ENCODE data around the gene SLC12A8.
A peak's percentile ranks its signal among the peaks of the same experiment; 100 is the strongest.

The SLC12A8 gene

GRCh38 chr3:125212509-125213363, at the start of gene SLC12A8:
Gene SLC12A8 (minus strand): TSS chr3:125212748. CDS start chr3:125211349, 1,399 bp downstream.
- DNase-seq, result no peak

- no peak for DNase-seq
These were observed 49.6 kb upstream of the SLC12A8 start for GRCh38 chr3:125262161-125262560.

GRCh38 chr3:125261031-125261430, 48.5 kb upstream of the SLC12A8 start:
- no peak for DNase-seq

DNA sequence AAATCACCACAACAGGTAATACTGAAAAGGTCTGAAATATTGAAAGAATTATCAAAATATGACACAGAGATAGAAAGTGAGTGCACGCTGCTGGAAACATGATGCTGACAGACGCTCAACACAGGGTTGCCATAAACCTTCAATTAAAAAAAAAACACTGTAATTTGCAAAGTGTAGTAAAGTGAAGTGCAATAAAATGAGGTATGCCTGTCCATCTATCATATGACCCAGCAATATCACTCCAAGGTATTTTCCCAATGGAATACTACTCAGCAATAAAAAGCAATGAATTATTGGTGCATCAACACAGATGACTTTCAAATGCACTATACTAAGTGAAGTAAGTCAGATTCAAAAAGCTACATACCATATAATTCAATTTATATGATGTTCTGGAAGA, 47.6 kb upstream of the SLC12A8 start:
- no peak for DNase-seq

DNA sequence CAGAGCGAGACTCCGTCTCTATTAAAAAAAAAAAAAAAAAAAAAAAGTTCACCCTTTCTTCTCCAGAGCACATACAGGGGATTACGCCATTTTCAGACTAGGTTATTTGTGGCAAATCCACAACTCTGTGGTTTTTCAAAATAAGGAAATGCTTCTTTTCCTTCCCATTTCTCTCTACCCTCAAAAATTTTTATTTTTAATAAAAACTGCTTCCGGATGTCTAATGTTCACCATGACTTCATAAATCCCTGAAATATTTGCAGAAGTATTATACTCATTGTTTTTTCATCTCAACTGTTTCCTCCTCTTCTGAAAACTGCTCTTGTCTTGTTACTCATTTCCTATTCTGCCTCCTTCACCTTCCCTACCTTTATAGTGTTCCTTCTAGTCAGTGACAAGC, 45.0 kb upstream of the SLC12A8 start:
- no peak for DNase-seq

DNA sequence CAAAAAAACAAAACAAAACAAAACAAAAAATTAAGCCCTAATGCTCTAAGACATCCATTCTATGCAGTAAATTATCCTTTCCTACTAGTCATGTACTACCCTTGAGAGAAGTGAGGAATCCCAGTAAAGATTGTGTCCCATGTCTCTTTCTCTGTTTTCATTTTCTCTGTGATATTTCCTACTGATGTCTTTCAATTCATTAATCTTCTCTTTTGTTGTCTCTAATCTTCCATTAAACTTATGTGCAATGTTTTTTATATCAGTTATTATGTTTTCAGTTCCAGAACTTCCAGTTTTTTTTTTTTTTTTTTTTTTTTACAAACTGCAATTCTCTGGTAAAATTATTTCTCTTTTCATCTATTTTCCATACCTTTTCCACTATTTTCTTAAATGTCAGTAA, 44.1 kb upstream of the SLC12A8 start:
- no peak for DNase-seq

- DNase-seq, result no peak
These were observed 38.4 kb upstream of the SLC12A8 start for GRCh38 chr3:125250973-125251372.

- DNase-seq, result no peak
These were observed 33.7 kb upstream of the SLC12A8 start for GRCh38 chr3:125246237-125246636.

DNA sequence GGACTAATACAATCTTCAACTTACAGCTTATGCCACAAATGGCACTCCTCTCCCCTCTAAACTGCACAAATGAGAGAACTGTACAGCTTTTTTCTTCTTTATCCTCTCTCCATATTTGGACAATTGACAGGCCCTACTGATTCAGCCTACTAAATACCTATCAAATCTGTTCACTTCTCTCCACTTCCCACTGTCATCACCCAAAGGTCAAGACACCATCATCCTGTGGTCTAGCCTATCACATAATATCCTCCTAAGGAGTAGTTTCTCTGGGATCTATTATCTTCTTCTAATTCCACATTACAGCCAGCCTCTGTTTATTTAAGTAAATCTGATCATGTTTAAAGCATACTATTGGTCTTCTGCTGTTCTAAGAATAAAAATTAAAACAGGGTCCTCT, 33.0 kb upstream of the SLC12A8 start:
- no peak for DNase-seq

GRCh38 chr3:125240496-125240895, 27.9 kb upstream of the SLC12A8 start:
- DNase-seq, result no peak

DNA sequence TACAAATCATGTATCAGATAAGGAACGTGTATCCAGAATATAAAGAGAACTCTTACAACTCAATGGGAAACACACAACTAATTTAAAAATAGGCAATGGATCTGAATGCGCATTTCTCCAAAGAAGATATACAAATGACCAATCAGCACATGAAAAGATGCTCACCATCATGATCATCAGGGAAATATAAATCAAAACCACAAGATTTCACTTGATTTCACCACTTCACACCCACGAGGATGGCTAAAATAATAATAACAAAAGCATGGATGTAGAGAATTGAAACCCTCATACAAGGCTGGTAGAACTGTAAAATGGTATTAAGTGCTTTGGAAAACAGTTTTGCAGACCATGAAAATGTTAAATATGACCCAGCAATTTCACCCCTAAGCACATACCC, 26.7 kb upstream of the SLC12A8 start:
- DNase-seq, result no peak

DNA sequence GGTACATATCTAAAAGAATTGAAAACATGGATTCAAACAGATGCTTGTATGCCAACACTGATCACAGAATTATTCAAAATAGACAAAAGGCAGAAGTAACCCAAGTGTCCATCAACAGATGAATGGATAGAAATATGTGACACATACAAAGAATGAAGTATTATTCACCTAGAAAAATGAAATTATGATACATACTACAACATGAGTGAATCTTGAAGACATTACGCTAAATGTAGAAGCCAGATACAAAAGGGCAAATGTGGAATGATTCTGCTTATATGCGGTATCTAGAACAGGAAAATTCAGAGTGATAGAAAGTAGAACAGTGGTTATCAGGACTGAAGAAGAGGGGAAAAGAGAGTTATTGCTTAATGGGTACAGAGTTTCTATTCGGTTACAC, 26.2 kb upstream of the SLC12A8 start:
- DNase-seq, result no peak

DNA sequence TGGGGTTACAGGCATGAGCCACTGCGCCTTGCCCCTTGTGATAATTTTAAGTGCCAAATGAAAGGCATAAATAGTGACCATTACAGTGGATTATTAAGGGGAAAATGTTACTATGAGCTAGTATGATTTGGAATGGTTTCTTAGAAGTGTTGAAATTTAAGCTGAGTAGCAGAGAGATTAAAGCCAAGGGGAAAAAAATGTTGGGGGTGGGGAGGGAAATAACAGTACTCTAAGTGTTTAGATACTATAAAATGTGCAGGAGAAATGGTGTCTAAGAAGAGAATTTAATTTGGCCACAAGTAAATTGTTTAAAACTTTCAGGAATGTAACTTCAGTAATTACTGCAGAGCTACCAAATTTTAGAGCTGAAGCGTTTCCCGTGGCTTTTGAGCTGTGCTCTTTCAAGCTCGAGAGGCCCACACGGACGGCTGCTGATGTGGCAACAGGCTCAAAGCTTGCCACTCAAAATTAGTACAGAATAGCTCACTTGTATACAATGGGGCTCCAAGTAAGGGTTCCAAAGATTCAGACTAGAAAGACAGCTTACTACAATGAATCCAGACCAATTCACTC, 23.9 kb upstream of the SLC12A8 start:
- DNase-seq, result no peak

DNA sequence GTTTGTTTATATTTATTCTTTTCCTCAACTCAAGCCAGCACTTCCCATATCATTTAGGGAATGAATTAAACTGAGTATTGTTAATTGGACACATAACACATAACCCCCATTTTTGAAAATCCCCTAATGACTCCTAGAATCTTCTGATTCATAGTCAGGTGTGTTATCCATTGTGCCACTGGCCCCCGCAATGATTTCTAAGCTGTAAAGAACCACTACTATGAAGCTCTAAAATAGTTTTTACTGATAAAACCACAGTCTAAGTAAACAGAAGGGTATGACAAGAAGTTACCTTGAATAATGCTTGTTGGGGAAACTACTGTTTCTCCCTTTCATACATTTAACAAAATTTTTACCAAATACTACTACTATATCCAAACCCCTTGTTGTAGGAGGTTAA, 22.3 kb upstream of the SLC12A8 start:
- no peak for DNase-seq

DNA sequence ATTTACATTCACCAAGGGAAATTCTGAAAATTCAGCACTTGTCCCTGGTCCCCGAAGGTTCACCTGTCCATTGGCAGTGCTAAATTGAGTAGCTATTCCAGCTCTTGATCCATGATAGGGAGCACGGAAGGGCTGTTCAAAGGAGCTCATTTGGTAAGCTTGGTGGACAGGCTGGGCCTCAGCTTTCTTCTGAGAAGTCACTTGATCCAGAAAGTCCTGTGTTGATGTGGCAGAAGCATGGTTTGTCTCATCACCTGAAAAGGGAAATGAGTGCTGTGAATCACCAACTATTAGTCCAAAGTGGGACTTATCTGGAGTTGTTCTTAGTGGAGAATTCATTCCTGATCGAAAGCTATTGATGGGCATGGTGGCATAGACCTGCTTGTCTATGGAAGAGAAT, 19.9 kb upstream of the SLC12A8 start:
- peak; percentile 51 for DNase-seq

DNA sequence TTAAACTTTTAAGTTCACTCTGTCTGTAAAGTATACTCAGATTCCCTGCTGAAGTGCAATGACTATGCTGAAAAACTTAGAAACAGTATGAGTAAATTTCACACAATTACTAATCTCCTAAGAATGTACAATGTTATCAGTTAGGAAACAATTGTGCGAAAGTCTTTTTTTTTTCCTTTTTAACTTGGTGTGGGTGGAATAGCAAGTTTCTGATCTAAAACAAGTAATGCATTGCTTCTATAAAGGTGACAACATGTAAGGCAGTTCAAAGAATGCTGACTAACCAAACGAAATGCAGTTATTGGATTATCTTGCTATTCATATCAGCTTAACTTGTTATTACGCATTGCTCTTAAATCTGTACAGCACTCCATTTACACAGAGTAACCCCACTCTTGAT, 19.3 kb upstream of the SLC12A8 start:
- DNase-seq, result peak; percentile 48

DNA sequence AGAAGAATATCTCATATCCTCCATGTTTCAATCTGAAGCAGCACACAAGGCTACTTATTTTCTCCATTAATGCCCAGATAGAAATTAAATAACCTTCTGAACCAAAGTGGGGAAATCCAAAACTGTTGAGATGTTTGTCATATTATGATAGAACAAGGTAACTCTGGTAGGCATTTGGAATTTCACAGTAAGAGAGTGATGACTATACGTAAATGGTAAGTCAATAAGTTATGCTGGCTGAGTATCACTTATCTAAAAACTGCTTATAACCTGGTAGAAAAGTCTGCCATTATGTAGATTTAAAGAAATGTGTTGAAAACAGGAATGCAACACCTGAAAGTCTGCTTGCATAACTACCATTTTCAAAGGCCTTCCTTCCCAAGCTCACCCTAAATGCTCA, 17.2 kb upstream of the SLC12A8 start:
- no peak for DNase-seq

- DNase-seq, result no peak
These were observed 16.6 kb upstream of the SLC12A8 start for GRCh38 chr3:125229168-125229567.

DNA sequence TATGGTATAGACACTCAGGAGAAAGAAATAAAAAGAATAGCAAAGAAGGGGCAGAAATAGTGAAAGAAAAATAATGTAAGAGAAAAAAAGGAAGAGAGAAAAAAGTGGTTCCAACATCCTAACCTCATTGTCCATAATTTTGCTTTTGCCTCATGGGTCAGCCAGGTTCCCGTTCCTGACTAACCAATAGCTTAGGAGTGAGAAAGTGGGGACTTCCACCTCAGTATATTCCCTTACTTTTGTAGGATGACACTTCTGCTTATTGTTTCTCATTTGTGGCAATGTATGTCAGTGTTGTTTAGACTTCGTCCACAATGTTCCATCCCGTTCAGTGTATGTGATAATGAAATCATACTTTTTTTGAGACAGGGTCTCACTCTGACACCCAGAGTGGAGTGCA, 9.3 kb upstream of the SLC12A8 start:
- DNase-seq, result no peak

DNA sequence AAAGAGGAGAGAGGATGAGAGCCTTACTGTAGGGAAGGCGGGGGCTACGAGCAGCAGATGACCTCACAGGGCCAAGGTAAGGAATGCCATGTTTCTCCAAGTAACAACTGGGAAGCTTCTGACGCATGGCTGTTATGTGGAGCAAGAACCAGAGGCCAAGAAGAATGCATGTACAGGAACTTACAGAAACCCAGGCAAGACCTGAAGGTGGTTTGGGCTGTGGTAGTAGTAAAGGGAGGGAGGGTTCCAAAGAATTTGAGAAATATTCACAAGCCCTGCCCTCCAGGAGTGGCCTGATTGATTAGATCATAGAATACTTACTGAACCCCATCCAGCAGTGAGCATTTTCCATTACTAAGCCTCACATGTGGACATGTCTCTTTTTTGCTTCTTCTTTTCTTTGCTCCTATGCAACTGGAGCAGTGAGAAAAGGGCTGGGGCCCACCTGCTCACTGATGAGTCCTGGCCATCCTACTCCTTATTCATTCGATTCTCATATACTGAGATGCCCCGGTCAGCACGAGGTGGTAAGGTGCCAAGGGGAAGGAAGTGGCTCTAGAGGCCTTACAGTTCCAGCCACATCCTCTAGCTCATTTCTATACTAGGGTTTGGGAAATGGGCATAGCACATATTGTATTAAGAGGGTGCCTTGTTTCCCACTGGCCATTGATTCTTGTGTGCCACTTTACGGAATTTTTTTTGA, 8.3 kb upstream of the SLC12A8 start:
- DNase-seq, result no peak

DNA sequence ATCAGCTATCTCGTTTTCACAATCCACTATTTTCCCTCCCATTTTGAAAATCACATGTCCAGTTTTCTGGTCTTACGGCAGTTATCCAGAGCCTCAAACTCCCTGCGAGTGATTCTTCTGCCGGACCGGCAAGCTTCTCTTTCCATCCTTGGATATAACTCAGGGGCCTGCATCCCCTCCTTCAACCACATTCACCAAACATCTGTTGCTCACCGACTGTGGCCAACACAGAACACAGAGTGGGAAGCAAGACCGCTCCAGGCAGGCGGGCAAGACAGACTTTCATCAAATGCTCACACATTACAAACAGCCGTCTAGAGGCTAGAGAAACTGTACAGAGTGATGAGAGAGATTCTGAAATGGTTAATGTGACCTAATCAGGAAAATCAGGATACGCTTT, 7.6 kb upstream of the SLC12A8 start:
- DNase-seq, result no peak

DNA sequence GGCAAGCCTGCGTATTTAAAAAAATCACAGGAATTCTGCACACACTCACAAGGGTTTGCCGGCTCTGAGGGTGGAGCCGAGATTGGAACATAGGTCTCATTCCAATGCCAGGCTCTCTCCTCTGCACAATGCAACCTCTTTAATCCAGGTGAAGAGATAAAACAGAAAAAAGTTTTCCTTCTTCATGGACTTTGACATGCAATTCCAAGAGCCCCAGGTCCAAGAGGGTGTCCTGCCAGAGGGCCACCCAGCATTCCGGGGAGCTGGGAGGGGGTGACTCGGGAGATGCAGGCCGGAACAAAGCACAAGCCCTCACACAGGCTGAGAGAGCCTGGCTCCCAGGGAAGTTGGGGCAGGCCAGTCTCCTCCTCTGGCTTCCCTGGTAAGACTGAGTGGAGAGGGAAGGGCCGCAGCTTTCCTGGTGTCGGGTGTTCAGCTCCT, 6.7 kb upstream of the SLC12A8 start:
- DNase-seq, result no peak

- DNase-seq, result peak; percentile 37
These were observed 2.2 kb upstream of the SLC12A8 start for GRCh38 chr3:125214738-125215137.

DNA sequence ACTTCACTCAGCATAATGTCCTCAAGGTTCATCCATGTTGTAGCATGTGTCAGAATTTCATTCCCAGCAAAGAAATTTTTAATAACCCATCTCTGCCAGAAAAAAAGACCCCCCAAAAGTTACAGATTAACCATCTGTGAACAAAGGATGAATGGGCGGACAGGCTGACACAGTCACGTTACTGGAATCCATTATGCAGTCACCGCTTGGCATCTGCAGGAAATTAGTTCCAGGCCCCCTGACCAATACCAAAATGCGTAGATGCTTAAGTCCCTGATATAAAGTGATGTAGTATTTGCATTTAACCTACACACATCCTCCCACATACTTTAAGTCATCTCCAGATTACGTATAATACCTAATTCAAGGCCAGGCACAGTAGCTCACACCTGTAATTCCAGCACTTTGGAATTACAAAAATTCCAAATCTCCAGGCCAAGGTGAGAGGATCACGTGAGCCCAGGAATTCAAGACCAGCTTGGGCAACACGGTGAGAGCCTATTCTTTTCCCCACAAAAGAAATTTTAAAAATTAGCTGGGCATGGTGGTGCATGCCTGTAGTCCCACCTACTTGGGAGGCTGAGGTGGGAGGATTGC, 1.5 kb upstream of the SLC12A8 start:
- no peak for DNase-seq

Measured in activated CD4-positive, alpha-beta T cell treated with anti-CD3 and anti-CD28 coated beads, Interleukin-2, Interleukin-6, amounts not matched to agents 100 ng/mL and 50 ng/mL, durations not matched to agents 16 hours and 8 hours (primary cell).